DOHH2 (cell line): ENCODE results near the gene ARHGAP22.

Source experiments
- EZH2phosphoT487 ChIP-seq: fragments of 200-600 bp; sonication (generic); IDR thresholded peaks from 2 replicates; pipeline ENCODE4 v1.6.1; 2017; ENCODE audit warnings: borderline replicate concordance, mild to moderate bottlenecking, antibody characterized with exemption, low read length, moderate library complexity, mixed read lengths
- TF ChIP-seq, protein P1 (sequence below): fragments of 200-600 bp; sonication (generic); IDR thresholded peaks from one replicate; pipeline ENCODE4 v1.5.1; 2014; ENCODE audit warnings: antibody characterized with exemption, mild to moderate bottlenecking, low read depth, low read length; ENCODE audit not compliant: poor library complexity, severe bottlenecking

DNA sequence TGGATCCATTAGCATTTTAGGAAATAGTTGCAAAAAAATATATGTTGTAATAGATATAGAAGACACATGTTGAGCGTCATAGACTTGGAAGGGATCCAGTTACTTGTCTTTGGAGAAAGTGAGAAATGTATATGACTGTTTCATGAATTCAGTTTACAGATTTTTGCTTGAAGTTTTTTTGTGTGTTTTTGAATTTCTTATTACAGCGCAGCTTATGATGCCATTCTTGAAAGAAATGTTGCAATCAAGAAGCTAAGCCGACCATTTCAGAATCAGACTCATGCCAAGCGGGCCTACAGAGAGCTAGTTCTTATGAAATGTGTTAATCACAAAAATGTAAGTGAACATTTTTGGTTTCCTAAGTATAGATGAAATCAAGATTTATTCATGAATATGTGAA is 200.2 kb downstream of the ARHGAP22 start:
- TF ChIP-seq, protein P1, sequence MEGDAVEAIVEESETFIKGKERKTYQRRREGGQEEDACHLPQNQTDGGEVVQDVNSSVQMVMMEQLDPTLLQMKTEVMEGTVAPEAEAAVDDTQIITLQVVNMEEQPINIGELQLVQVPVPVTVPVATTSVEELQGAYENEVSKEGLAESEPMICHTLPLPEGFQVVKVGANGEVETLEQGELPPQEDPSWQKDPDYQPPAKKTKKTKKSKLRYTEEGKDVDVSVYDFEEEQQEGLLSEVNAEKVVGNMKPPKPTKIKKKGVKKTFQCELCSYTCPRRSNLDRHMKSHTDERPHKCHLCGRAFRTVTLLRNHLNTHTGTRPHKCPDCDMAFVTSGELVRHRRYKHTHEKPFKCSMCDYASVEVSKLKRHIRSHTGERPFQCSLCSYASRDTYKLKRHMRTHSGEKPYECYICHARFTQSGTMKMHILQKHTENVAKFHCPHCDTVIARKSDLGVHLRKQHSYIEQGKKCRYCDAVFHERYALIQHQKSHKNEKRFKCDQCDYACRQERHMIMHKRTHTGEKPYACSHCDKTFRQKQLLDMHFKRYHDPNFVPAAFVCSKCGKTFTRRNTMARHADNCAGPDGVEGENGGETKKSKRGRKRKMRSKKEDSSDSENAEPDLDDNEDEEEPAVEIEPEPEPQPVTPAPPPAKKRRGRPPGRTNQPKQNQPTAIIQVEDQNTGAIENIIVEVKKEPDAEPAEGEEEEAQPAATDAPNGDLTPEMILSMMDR = no peak
- no peak for TF ChIP-seq EZH2phosphoT487
